Measurements from ENCODE around the gene ITGB3. TPM values are rescaled to one million over a fixed set of nuclear protein-coding genes. Genes with fewer than 3 reads are reported as not detected.

ITGB3 gene
- total RNA-seq, 1 donor, result 79.9 TPM

DNA sequence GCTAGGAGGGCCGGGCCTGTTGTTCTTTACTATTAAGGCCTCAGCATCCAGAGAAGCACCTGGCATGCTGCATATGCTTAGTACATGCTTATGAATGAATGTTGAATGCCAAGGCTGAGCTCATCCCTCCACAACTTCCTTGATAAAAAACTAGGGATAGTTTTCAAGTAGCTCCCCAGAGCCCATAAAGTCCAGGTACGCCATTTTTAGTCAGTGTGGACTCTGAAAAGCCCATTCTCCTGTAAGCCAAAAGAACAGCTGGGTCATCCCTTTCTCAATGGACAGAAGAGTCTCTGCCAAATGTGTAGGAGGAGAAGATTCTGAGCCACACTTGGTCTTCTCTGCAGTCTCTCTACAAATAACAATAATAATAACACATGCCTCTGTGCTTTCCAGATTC is 8.9 kb upstream of the ITGB3 start:
- TF ChIP-seq CTCF (IDR thresholded peaks at IDR 0.05; ENCODE audit: insufficient read depth, low read depth, low read length), result no peak
- peak; percentile 41 for DNase-seq (ENCODE audit: low read depth)
- no peak overlapping the region for H3K4me3 ChIP-seq (ENCODE audit: low read depth, low read length)

- H3K4me3 ChIP-seq (ENCODE audit: low read depth, low read length), result no peak overlapping the region
- peak; percentile 57 for DNase-seq (ENCODE audit: low read depth)
- TF ChIP-seq CTCF (IDR thresholded peaks at IDR 0.05; ENCODE audit: insufficient read depth, low read depth, low read length), result no peak
Observed at GRCh38 chr17:47246120-47246519, 7.5 kb upstream of the ITGB3 start.

GRCh38 chr17:47250855-47251254 is 2.8 kb upstream of the ITGB3 start:
- no peak for DNase-seq (ENCODE audit: low read depth)
- no peak for TF ChIP-seq CTCF (IDR thresholded peaks at IDR 0.05; ENCODE audit: insufficient read depth, low read depth, low read length)

GRCh38 chr17:47251421-47251940 is 2.1 kb upstream of the ITGB3 start:
- no peak for TF ChIP-seq CTCF (IDR thresholded peaks at IDR 0.05; ENCODE audit: insufficient read depth, low read depth, low read length)
- no peak for DNase-seq (ENCODE audit: low read depth)

More at GRCh38 chr17:47250855-47251254, 2.8 kb upstream of the ITGB3 start:
- no peak overlapping the region for H3K4me3 ChIP-seq (ENCODE audit: low read depth, low read length)

GRCh38 chr17:47252209-47252608 is 1.4 kb upstream of the ITGB3 start:
- no peak for TF ChIP-seq CTCF (IDR thresholded peaks at IDR 0.05; ENCODE audit: insufficient read depth, low read depth, low read length)
- DNase-seq (ENCODE audit: low read depth), result no peak

More at GRCh38 chr17:47251421-47251940, 2.1 kb upstream of the ITGB3 start:
- H3K4me3 ChIP-seq (ENCODE audit: low read depth, low read length), result no peak overlapping the region

DNA sequence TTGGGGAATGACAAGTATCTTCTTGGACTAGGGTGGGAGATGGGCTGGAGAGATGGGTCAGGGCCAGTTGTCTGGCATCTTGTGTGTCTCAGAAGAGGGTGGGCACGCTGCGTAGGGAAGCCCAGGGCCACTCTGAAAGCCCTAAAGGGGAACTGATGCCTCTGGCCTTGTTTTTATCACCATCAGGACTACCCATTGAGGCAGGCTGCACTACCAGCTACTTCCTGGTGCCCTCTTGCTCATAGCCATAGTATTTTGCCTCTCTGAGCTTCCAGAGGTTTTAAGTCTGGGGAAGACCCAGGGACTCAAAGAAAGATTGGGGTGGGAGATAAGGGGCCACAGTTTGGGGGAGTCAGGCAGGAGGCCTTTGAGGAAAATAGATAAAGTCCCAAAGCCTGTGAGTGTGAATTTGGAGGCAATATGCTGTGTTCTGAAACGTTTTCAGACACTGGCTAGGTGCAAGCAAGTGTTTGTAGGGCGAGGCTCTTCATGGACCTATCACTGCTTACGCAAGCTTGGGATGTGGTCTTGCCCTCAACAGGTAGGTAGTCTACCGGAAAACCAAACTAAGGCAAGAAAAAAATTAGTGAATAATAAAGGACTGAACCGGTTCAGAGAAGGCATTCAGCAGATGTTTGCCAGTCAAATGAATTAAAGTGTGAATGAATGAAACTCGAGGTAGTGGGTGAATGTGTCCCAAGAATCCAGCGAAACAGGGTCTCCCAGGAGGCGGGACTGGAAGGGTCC is 688 bp upstream of the ITGB3 start:
- TF ChIP-seq CTCF (IDR thresholded peaks at IDR 0.05; ENCODE audit: insufficient read depth, low read depth, low read length), result no peak
- DNase-seq (ENCODE audit: low read depth), result no peak
- H3K4me3 ChIP-seq (ENCODE audit: low read depth, low read length), result peak overlapping the region; percentile 75

More at GRCh38 chr17:47252209-47252608, 1.4 kb upstream of the ITGB3 start:
- no peak overlapping the region for H3K4me3 ChIP-seq (ENCODE audit: low read depth, low read length)

Data from fibroblast of villous mesenchyme (primary cell).